RWPE2 (cell line): Measurements from ENCODE around the gene TBC1D32.
"Not testable (repeated sequence)": the region's sequence is repeated elsewhere in the genome, so short reads cannot be mapped to it uniquely, and the experiment has no call there.

ENCODE experiments used
- ATAC-seq: fragments of 200-7000 bp; cut with Tn5 transposase; 3 replicates; pipeline ENCODE4 v1.9.1; 2021; ENCODE audit warnings: low read depth
- DNase-seq: peaks from one replicate; pipeline ENCODE4 v3.0.0-alpha.2; 2020; ENCODE audit warnings: low spot score
- H3K27ac ChIP-seq: fragments of 450-650 bp; 2 replicates; pipeline ENCODE4 v1.5.1; 2017; ENCODE audit warnings: mild to moderate bottlenecking; ENCODE audit not compliant: poor library complexity, severe bottlenecking
- H3K27me3 ChIP-seq: fragments of 250-450 bp; sonication (Bioruptor Pico); 2 replicates; pipeline ENCODE4 v1.5.1; 2021; ENCODE audit warnings: mild to moderate bottlenecking, moderate library complexity; ENCODE audit not compliant: insufficient read depth, poor library complexity, severe bottlenecking
- H3K36me3 ChIP-seq: fragments of 250-450 bp; sonication (Bioruptor Pico); 2 replicates; pipeline ENCODE4 v1.5.1; 2020; ENCODE audit warnings: low read depth, mild to moderate bottlenecking, moderate library complexity
- H3K4me1 ChIP-seq: fragments of 250-450 bp; sonication (Bioruptor Pico); 2 replicates; pipeline ENCODE4 v1.5.1; 2021; ENCODE audit warnings: mild to moderate bottlenecking, moderate library complexity; ENCODE audit not compliant: insufficient read depth, poor library complexity, severe bottlenecking
- H3K4me3 ChIP-seq: fragments of 250-450 bp; sonication (Bioruptor Pico); 2 replicates; pipeline ENCODE4 v1.5.1; 2021; ENCODE audit warnings: mild to moderate bottlenecking, moderate library complexity; ENCODE audit not compliant: severe bottlenecking
- H3K9me3 ChIP-seq: fragments of 250-450 bp; sonication (Bioruptor Pico); 2 replicates; pipeline ENCODE4 v1.5.1; 2021; ENCODE audit warnings: mild to moderate bottlenecking, moderate library complexity; ENCODE audit not compliant: severe bottlenecking
- TF ChIP-seq, protein P1 (sequence below): fragments of 450-650 bp; IDR thresholded peaks from one replicate; pipeline ENCODE4 v1.5.1; 2017; ENCODE audit warnings: mild to moderate bottlenecking, moderate library complexity; ENCODE audit not compliant: poor library complexity, severe bottlenecking

TBC1D32 gene

DNA sequence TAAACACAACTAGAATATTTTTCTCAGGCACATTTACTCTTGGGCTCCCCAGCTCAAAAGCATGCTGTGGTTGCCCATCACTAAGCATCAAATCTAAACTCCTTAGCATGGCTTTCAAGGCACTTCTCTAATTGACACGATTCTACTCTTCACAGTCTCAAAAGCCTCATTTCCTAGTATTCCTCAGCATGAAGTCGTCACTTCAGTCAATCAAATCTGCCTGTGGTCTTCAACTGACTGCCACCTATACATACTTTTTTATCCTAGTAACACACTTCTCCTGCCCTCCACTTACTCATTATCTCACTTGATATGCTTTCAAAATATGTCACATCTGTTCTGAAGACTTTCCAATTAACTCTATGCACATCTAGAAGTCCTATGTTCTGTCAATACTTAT is 110.3 kb downstream of the TBC1D32 start:
- H3K36me3 ChIP-seq, result peaks cover 11% of the 10 kb centered on the region
- no peak for DNase-seq

DNA sequence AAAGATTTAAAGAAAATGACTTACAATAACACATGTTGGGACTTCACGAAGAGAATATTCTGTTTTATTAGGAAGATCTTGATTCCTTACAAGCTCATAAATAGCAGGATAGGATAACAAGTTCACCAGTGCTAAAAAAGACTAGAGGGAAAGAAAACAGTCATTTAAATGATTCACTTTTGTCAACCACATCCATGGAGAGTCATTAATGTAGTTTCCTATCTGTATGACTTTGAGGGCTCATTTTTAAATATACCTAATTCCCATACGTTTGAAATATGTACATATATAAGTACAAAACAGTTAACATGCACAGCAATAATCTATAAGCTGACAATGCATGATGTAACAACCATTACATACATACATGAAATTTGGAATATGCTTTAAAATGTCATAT is 111.1 kb downstream of the TBC1D32 start:
- Histone ChIP-seq H3K4me3 (no peak overlapping the region), H3K36me3 (peaks cover 11% of the 10 kb centered on the region), H3K4me1 (no peaks in the 10 kb centered on the region), H3K27ac (no peak overlapping the region), H3K27me3 (no peaks in the 10 kb centered on the region), H3K9me3 (no peaks in the 10 kb centered on the region)
- ATAC-seq (no peak), DNase-seq (no peak)
- TF ChIP-seq, protein P1, sequence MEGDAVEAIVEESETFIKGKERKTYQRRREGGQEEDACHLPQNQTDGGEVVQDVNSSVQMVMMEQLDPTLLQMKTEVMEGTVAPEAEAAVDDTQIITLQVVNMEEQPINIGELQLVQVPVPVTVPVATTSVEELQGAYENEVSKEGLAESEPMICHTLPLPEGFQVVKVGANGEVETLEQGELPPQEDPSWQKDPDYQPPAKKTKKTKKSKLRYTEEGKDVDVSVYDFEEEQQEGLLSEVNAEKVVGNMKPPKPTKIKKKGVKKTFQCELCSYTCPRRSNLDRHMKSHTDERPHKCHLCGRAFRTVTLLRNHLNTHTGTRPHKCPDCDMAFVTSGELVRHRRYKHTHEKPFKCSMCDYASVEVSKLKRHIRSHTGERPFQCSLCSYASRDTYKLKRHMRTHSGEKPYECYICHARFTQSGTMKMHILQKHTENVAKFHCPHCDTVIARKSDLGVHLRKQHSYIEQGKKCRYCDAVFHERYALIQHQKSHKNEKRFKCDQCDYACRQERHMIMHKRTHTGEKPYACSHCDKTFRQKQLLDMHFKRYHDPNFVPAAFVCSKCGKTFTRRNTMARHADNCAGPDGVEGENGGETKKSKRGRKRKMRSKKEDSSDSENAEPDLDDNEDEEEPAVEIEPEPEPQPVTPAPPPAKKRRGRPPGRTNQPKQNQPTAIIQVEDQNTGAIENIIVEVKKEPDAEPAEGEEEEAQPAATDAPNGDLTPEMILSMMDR, result peak; percentile 1

More for the DNA sequence above, 110.3 kb downstream of the TBC1D32 start:
- no peaks in the 10 kb centered on the region for H3K4me1 ChIP-seq
- no peak overlapping the region for H3K4me3 ChIP-seq
- H3K27me3 ChIP-seq, result no peaks in the 10 kb centered on the region
- TF ChIP-seq, protein P1, result no peak
- ATAC-seq, result no peak
- no peak overlapping the region for H3K27ac ChIP-seq
- no peaks in the 10 kb centered on the region for H3K9me3 ChIP-seq

DNA sequence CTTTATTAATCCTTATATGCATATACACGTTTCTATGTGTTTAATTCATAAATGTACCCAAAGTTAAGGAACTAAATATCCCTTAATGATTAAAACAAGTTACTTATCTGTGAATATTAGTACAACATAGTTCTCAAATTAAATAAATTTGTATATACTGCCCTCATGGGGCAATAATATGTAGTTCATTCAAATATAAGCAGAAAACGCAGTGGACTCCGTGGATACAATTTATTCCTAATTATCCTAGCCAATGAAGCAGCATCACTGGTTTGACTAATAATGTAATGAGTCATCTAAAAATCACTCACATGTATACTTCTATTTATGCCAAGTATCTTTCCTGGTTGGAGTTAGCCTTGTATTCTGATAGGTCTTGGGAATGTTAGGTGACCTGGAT is 111.6 kb downstream of the TBC1D32 start:
- Histone ChIP-seq H3K27me3 (no peaks in the 10 kb centered on the region), H3K4me3 (no peak overlapping the region), H3K27ac (no peak overlapping the region), H3K9me3 (no peaks in the 10 kb centered on the region), H3K4me1 (no peaks in the 10 kb centered on the region), H3K36me3 (peaks cover 11% of the 10 kb centered on the region)
- TF ChIP-seq, protein P1, result peak; percentile 36
- ATAC-seq, result peak; percentile 68; the same call in 2 of the 3 replicates
- DNase-seq, result no peak

DNA sequence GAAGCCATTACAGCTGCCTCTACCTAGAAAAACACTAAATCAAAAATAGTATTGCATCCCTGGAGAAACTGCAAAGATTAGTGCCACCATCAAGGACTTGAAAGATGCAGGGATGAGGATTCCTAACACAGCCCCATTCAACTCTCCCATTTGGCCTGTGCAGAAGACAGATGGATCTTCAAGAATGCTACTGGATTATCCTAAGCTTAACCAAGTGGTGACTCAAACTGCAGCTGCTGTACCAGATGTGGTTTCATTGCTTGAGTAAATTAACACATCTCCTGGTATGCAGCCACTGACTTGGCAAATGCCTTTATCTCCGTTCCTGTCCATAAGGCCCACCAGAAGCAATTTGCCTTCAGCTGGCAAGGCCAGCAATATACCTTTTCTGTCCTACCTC is 117.4 kb downstream of the TBC1D32 start:
- H3K4me3 ChIP-seq, result no peak overlapping the region
- no peaks in the 10 kb centered on the region for H3K27me3 ChIP-seq
- H3K27ac ChIP-seq, result no peak overlapping the region
- no peaks in the 10 kb centered on the region for H3K9me3 ChIP-seq
- no peak for ATAC-seq
- TF ChIP-seq, protein P1, result no peak
- no peaks in the 10 kb centered on the region for H3K4me1 ChIP-seq
- H3K36me3 ChIP-seq, result peaks cover 7% of the 10 kb centered on the region
- DNase-seq, result no peak

DNA sequence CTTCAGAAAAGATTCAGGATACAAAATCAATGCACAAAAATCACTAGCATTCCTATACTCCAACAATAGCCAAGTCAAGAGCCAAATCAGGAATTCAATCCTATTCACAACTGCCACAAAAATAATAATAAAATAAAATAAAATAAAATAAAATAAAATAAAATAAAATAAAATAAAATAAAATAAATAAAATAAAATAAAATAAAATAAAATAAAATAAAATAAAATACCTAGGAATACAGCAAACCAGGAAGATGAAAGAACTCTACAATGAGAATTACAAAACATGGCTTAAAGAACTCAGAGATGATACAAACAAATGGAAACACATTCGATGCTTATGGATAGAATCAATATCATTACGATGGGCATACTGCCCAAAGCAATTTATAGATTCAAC is 120.9 kb downstream of the TBC1D32 start:
- ATAC-seq, result not testable (repeated sequence)

More for the DNA sequence above, 120.9 kb downstream of the TBC1D32 start:
- H3K4me1 ChIP-seq, H3K27me3 ChIP-seq, DNase-seq, H3K4me3 ChIP-seq, H3K9me3 ChIP-seq, H3K36me3 ChIP-seq, H3K27ac ChIP-seq: not testable (repeated sequence)
